ENCODE data around the gene DET1.

GRCh38 chr15:88465633-88466224, 80.8 kb downstream of the DET1 start:
- TF ChIP-seq YY1 (IDR thresholded peaks at IDR 0.05; ENCODE audit: insufficient read depth, insufficient read length), result no peak
- no peak for TF ChIP-seq SUZ12 (IDR thresholded peaks at IDR 0.05; ENCODE audit: extremely low read depth, insufficient read depth, insufficient read length)
- TF ChIP-seq ZNF274 (IDR thresholded peaks at IDR 0.05; ENCODE audit: low read depth, low read length), result no peak

Data from NT2/D1 (cell line).